HG03060 (cell line): ENCODE data around the gene HMX1.

Experiments
- ATAC-seq: cut with Tn5 transposase; IDR thresholded peaks from one replicate; pipeline ENCODE4 v1.9.1; 2021; ENCODE audit warnings: low read depth, moderate number of reproducible peaks; ENCODE audit not compliant: unreplicated experiment

HMX1 gene

DNA sequence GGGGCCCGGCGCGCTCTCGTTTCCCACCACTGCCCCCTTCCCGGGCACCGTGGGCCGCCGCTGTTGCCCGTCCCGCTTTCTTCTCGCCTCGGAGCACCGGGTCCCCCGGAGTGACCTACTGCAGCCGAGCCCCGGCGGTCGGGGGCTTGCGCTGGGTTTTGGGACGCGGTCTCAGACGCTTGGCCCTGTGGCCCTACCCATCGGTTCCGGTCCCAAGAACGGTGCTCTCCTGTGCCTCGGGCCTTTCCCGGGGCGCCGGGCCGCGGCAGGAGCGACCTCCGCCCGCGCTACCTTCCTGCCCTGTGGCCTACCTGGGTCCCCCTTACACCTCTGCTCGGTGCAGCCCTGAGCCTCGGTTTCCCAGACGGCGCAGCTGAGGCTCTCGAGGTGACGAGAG, 21.6 kb upstream of the HMX1 start:
- no peak for ATAC-seq

DNA sequence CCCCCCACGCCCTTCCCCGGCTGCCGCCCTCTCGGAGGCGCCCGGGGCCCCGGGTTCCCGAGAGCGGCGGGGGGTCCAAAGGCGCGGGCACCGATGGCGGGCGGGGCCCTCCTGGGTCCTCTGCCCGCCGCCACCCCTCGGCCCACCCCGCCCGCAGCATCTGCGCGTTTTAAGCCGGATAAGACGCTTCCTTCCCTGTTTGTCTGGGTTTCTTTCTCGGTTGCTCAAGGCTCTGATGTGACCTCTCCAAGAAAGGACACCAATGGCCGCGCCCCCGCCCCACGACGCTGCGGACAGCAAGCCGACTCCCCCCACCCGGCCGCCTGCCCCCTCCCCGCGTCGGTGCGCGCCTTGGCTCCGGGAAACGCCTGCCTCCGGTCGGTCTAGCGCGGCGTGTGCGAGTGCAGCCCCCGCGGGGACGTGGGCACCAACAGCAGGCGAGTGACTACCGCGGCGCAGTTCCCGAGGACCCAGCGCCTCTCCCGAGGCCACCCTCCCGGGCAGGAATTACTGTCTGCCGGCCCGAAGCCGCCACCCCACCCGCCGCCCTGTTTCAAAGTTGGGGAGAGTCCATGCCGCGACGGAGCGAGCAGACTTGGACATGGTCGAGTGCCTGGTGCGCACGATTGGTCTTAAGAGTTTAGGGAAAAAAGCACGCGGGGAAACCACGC, 21.1 kb upstream of the HMX1 start:
- ATAC-seq: no peak

DNA sequence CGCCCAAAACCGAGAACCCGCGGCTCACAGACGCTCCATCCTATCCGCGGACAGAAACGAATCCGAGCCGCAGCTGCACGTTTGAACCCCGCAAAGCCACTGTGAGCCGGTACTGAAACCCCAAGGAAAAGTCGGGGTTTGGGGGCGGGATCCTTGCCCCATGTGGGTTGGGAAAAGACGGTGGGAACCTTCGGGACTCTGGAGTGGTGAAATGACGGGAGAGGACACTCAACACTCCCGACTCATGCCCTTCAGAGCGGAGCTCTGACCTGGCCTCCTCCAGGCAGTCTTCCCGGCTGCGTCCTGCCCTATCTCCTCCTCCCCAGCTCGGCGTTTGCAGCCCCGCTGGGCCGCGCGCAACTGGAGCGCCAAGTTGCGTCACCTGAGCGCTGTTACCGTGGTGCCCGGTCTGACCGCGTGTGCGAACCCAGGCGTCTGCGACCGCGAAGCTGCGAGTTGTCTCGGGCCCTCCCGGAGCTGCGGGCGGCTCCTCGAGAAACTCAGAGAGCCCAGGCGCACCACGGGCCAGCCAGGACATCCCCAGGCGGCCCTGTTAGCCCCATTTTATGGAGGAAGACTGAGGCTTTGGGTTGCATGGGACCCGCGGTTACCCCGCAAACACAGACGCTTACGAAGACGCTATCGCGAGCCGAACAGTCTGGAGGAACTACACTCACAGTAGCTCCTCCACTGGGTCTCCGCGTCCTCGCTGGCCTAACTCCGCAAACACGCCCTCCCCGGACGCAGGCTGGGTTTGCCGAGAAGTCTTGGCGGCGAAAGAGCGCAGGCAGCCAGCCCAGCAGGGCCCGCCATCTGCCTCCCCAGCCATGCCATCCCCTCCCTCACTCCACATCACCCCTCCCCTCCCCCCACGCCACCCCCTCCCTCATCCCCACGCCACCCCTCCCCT, 20.3 kb upstream of the HMX1 start:
- no peak for ATAC-seq

DNA sequence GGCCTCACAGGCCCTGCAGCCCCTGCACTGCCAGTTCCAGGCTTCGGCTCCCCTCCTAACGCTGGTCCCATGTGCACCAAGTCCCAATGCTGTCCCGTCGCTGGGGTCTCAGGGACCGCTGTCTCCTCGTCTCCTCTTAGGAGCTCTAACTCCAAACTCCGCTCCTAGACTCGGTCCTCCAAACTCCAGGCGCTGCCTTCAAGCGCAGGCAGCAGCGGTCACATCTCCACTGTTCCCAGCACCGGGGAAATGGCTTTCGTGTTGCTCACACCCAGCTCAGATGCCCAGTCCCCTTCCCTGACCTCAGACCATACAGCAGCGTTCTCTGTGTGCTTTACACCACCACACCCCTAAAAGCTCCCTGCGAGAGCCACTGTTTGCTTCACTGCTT, 19.6 kb upstream of the HMX1 start:
- ATAC-seq: no peak

DNA sequence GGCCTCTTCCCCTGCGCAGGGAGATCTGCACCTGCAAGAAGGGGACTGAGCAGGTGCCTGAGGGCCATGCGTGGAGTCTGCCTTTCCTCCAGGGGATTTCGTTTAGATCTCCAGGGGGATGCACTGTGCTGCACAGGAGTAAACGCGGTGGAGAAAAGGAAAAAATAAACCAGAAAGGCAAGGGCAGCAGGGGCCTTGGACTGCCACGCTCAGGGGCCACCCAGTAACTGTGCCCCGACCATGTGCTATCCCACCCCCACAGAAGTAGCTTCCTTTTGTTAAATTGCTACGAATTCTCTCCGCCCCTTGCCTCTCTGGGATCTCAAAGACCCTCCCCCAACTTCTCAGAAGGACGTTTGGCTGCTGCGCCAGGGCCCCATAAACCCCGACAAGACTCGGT, 17.2 kb upstream of the HMX1 start:
- no peak for ATAC-seq

DNA sequence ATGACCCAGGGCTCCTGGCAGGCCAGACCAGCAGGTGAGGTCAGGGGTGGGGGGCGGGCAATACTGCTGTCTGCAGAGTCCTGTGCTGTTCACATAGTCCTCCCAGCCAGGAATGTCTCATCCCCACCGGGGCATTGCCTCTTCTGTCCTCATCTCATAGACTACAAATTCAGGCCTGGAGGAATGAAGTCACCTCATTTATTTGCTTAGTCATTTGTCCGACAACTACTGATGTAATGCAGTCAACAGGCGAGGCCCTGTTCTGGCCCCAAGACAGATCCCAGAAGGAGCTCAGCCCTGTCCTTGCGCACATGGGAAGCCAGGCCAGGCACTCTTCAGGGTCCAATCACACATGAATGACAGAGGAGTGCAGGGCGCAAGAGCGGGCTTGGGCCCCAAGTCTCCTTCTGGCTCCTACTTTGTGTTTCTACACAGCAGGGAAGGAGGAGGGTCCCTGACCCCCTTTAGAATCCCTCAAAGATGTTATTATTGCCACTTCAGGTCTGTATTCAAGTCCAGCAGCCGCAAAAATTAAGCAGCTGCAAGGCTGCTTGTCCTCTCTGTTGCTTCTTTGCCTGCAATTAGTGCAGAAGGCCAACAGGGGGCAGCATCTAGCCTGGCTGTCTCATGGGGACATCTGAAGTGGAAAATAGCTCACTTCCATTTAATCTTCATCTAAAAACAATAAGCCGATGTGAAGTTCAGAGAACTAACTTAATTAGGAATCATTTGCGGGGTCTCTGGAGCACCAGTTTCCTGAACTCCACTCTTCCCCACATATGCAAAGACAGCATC, 15.2 kb upstream of the HMX1 start:
- ATAC-seq: no peak

DNA sequence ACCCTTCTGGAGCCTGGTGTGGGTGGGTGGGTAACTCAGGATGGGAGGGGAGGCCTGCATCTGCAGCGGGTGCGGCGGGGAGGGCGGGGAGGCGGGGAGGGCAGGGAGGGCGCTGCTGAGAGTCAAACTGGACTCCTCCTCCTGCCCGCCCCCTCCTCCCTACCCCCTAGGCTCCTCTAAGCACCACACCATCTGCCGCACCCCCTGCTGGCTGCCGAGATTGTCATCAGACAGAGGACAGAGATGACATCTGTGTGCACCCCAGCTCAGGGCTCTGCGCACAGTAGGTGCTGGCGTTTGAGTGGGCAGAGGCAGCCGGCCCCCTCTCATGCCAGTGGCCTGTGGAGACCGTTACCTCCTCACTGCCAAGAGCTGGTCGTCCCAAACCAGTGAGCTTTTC, 10.6 kb upstream of the HMX1 start:
- no peak for ATAC-seq

DNA sequence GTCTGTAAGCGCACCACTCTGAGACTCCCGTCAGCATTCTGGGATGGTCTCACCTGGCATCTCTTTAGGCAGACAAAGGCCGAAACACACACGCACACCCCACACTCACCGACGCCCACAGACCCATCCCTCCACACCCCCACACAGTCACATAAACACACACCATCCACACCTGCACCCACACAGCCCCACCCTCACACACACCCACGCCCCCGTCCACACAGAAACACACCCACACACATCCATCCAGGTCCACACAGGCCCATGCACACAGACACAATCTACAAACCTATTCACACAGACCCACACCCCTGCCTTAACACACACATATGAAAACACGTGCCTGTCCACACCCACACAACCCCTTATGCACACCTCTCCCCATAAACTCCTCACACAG, 9.2 kb upstream of the HMX1 start:
- ATAC-seq: no peak

DNA sequence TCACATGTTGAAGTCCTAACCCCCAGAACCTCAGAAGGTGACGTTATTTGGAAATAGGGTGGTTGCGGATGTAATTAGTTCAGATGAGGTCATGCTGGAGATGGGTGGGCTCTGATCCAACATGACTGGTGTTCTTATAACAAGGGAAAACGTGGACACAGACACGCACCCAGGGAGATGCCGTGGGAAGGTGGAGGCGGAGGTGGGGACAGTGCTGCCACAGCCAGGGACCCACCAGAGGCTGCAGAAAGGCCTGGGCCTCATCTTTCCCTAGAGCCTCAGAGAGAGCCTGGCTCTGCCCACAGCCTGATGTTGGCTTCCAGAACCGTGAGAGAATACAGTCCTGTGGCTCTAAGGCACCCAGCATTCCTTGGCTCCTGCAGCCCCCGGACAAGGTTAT, 7.9 kb upstream of the HMX1 start:
- no peak for ATAC-seq

DNA sequence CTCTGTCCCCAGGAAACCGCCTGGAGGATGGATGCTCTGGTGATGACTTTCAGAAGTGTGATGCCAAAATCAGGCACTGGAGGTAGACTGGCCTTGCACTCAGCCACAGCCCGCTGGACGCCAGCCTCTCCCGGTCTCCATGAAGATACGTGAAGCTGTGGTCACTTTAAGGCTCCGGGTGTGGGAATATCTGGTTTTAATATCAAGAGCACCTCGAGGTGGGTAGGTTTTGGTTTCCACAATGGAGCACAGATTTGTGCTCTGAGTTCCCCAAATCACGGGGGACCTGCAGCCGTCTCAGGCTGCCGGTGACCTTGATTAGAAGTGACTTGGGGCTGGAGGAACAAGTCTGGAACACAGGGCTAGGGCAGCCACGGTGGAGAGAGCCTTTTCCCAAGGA, 6.8 kb upstream of the HMX1 start:
- no peak for ATAC-seq

DNA sequence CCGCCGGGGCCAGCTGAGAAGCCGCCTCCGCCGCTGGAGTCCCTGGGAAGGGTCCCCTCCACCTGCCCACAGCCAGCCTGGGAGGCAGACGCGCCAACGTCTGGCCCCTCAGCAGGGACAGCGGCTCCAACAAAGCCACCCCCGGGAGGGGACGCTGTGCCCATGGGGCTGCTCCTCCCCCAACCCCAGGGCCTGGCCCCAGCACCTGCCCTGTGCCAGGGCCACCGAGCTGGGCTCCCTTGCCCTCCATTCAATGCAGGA, 6.1 kb upstream of the HMX1 start:
- no peak for ATAC-seq

DNA sequence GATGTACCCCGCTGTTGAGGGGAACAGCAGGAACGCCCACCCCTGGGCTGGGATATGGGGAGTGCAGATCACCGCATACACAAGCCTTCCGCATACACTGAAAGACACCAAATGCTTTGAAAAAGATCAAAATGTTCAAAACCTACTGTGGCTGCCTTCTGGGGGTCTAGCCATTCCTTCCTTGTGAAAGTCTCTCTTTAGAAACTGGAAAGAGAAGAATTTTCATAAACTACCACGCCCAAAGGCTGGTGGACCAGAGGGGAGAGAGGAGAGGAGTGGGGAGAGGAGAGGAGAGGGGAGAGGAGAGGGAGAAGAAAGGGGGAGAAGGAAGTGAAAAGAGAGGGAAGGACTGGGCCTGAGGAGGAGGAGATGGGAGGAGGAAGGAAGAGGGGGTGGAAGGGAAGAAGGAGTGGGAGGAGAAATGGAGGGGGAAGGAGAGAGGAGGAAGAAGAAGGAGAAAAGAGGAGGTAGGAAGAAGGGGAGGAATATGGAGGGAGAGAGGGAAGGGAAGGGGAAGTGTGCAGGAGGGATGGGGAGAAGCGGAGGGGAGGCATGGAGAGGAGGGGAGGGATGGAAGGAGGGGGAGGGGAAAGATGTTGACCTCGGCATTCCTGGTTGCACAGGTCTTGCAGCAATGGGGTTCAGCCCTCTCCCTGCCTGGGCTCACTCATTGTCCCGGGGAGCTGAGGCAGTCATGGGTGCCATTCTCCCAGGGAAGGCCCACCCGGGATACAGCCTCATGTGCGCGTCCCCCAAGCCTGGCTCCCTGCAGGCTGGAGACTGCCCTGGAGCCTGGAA, 5.5 kb upstream of the HMX1 start:
- ATAC-seq: no peak

DNA sequence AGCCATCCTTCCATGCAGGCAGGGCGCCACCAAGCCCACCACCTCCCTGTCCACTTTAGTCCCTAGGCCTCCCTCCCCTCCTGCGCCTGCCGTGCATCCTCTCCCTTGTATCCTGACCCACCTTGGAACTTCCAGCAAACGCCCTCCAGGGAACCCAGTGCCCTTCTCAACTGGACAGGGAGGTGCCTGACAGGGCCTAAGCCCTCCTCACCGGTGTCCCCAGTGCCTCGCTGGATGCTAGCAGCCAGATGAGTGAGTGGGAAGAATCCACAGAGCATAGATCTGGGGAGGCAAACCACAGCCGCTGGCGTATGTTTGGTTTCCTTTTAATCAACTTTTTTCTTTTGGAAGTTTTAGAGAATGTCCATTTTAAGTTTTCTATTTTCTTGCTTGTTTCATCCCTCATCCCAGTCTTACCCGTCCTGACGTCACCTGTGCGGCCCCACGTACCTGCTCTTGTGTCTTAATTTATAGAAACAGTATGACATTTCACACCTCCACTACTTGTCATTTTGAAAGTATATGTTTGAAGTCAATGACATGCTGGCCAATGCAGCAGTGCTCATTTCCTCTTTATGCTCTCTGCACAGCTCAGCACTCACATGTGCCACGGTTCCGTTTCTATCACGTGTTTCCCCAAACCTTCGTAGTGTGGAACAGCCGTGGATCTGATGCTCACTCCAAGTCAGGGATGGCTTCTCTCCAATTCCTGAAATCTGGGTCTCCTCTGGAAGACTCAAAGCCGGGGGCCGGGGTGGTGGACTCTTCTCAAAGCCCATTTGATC, 3.4 kb upstream of the HMX1 start:
- no peak for ATAC-seq

DNA sequence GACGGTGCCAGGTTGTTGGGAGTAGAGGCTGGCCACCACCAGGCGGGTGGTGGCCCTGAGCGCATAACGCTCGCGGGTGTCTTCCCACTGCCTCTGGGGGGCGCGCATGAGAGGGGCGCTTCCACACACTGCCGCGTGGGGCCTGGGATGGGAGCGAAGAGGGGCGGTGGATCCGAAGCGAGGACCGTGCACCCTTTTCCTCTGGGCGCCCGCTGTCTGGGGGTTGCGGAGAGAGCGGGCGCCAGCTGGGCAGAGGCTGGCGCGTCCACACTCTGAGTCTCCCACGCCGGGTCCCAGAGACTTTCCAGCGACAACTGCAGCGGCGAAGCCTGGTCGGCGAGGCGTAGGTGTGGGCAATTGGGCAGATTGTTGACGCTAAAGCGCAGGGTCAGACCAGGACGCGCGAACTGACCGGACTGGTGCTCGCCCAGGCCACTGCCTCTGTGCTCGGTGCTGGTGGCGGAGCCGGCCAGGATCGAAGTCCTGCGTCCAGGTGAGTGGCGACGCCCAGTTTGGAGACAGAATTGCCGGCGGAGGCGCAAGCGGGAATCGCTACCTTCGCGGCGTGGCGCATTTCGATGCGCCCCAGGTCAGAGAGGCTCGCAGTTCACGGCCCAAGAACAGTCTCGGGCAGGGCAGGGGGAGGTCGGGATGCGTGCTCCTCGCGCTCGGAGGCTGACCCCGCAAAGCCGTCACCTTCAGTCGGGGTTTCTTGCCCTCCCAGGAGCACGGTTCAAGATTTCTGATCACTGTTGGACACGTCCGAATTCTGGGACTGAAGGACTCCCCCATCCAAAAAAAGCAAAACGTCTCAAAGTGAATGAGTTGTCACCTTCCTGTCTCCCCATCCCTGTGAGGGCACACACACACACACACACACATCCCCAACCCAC, 2.6 kb upstream of the HMX1 start:
- ATAC-seq: no peak

DNA sequence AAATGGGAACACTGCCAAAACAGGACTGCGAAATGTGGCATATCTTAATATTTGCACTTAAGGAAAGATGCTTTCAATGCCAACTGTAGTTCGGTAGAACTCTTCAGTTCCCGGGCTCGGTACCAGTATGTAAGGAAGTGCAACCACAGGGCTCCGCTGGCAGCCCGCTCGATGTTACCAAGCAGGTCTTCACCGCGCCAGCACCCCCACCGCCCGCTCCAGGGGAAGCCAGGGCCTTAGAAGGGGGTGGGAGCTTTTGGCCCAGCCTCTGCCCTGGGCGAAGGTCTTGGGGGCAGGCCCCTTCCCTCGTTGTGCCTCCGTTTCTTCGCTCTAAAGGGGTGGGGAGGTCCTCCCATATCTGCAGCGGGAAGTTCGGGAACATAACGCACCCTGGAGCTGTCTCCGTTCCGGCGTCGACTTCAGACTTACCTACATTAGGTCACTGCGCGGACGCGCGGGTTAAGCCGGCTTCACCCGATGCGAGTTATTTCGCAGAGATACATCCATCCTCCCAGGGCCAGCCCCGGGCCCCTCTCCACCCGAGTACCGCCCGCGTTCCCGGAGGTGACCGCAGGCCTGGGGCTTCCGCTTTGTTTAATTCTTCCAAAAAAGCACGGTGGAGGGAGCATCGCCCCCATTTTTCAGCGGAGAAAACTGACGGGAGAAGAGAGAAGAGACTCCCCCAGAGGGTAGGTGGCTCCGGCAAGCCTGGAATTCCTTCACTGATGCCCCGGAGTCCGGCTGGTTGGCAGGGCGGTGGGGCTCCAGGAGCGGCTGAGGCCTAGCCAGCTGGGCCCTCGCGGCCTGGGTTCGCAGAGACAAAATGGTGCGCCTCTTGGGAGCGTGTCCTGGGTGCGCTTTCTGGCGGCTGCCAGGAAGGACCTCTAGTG, 1.0 kb upstream of the HMX1 start:
- ATAC-seq: no peak

DNA sequence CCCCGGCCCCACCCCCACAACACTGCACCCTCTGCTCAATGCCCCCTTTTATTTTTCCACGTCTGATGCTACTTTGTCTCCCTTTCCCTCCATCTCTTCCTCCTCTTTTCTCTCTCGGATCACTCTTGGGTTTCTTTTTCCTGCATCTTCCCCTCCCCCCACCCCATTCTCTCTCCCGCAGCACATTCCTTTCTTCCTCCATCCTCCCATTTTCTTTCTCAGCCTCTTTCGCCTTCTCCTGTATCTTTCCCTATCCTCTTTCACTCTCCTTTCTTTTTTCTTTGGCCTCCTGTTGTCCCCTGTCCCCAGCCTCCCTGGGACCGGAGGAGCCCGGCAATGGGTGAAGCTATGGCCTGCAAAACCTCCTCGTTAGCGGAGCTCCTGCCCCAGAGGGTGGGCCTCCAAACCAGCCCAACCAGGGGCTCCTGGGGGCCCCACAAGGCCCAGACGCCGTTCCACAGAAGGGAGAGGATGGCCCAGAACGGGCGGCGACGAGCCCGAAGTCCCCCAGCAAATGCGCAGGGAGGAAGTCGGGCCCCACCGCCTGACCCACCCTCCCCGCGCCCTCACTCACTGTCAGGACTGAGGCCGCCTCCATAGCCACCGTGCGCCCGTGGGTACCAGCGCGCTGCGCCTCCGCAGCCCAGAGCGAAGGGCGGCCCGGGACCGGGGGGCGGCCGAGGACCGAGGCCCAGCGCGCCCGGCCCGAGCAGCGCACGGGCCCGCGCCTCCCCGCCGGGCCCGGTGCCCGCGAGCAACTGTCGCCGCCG, 807 bp downstream of the HMX1 start:
- ATAC-seq: no peak

DNA sequence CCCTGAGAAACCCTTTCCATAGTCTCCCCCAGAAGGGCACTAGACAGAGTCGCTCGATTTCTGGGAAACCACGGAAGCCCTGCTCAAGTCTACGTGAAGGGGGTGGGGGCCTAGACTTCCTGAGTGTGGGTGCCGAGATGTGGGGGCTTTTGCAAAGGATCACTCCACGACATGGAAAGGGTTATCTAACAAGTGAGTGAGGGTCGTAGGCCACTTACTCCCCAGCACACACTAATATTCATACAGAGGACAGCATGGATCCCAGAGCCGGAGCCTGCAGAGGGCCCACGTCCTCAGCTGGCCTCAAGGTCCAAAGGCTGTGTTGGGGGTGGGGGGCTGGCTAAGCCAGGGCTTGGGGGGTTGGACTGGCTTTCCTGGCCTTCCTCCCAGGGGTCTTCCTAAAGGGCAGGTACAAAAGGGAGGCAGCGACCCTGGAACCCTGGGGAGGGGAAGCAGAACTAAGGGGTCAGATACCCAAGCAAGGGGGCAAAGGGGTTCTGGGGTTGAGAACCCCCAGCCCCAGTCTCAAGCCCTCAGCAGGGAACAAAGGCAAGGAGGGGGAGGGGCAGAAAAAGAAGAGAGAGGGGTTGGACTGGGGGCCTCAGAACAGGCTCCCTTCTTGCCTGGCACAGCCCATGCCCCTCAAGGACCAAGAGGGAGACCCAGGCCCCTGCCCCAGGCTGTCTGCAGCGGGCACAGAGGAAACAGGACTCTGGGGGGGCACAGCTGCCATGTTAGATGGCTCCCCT, 1.6 kb downstream of the HMX1 start:
- ATAC-seq: no peak
